Measurements from ENCODE around the gene SHE. TPM values are rescaled to one million over a fixed set of nuclear protein-coding genes. Genes with fewer than 3 reads are reported as not detected.

Gene SHE
- total RNA-seq, 1 donor = 0.27 TPM

Other genes starting within 250 kb of the SHE start
- gene HAX1, start 229.8 kb downstream of the SHE start, total RNA-seq = 39.0 TPM
- 0.54 TPM for gene AQP10, start 181.3 kb downstream of the SHE start, total RNA-seq
- gene ATP8B2, start 176.9 kb downstream of the SHE start, total RNA-seq = 154 TPM
- gene IL6R, start 97.1 kb downstream of the SHE start, total RNA-seq = 110 TPM
- gene TDRD10, start 193 bp downstream of the SHE start, total RNA-seq = 0.27 TPM
- gene UBE2Q1, start 56.2 kb upstream of the SHE start, total RNA-seq = 17.0 TPM
- not detected for gene CHRNB2, start 65.4 kb upstream of the SHE start, total RNA-seq
- 118 TPM for gene ADAR, start 105.8 kb upstream of the SHE start, total RNA-seq